Measurements from ENCODE around the gene WASHC4. TPM values are rescaled to one million over a fixed set of nuclear protein-coding genes. Genes with fewer than 3 reads are reported as not detected.

Gene WASHC4
- total and polyA plus RNA-seq, 10 of the 15 experiments (the other 5 are each of a cell fraction or from before 2014, with no cell fraction given): 16.0 to 50.6 (median 34.0) TPM

GRCh38 chr12:105190530-105190929 lies 83.0 kb downstream of the WASHC4 start:
- BruUV-seq (replicated peaks): no TSS peak
- POLR2A ChIA-PET: no interaction called here
- ATAC-seq: no peak
- in situ Hi-C loops (cut with MboI) (no loop called here), intact Hi-C loops (cut with micrococcal nuclease; ENCODE audit: unreplicated experiment) (no loop called here)
- Histone ChIP-seq H3K9ac (ENCODE audit: control insufficient read depth, insufficient read depth, low read length) (no peak overlapping the region), H4K20me1 (ENCODE audit: control insufficient read depth, insufficient read depth) (no peaks in the 10 kb centered on the region), H3K79me2 (ENCODE audit: control insufficient read depth, insufficient read depth, low read length) (no peaks in the 10 kb centered on the region), H2AFZ (ENCODE audit: control insufficient read depth, low read depth, low read length) (no peak overlapping the region), H3K4me2 (ENCODE audit: control insufficient read depth, insufficient read depth) (no peak overlapping the region), H3K27ac (ENCODE audit: control insufficient read depth, insufficient read depth) (no peak overlapping the region), H3K4me3 (no peak overlapping the region), H3K9me3 (replicated peaks; ENCODE audit: control insufficient read depth, insufficient read depth, low read length) (no peaks in the 10 kb centered on the region), H3K4me1 (ENCODE audit: control insufficient read depth, insufficient read depth, low read length) (no peaks in the 10 kb centered on the region), H3K36me3 (ENCODE audit: control insufficient read depth in 2 of 2, insufficient read depth in 2 of 2, low read length in 1 of 2) (peaks cover 2 to 14% of the 10 kb centered on the region in 2 experiments; a peak in 3 of 4 replicates), H3K27me3 (replicated peaks in 1 of 2; ENCODE audit: control insufficient read depth in 2 of 2, insufficient read depth in 2 of 2, low read length in 1 of 2) (no peaks in the 10 kb centered on the region)
- RAD21 ChIA-PET (ENCODE audit: unreplicated experiment): no interaction called here
- TF ChIP-seq ATF7 (IDR thresholded peaks at IDR 0.05; ENCODE audit: low read depth) (no peak), BMI1 (IDR thresholded peaks at IDR 0.05; ENCODE audit: borderline replicate concordance) (no peak), CREM (IDR thresholded peaks at IDR 0.05; ENCODE audit: low read depth) (no peak), HDGF (IDR thresholded peaks at IDR 0.05) (no peak), STAT1 (conservative IDR thresholded peaks at IDR 0.05) (no peak), CBX5 (IDR thresholded peaks at IDR 0.05; ENCODE audit: low read depth) (no peak), BRCA1 (IDR thresholded peaks at IDR 0.05; ENCODE audit: low read depth, low read length) (no peak), NFYA (IDR thresholded peaks at IDR 0.05; ENCODE audit: borderline replicate concordance, low read depth, low read length) (no peak), REST (IDR thresholded peaks at IDR 0.05; ENCODE audit: low read depth, low read length) (no peak), JUNB (IDR thresholded peaks at IDR 0.05) (no peak), RFX5 (IDR thresholded peaks at IDR 0.05; ENCODE audit: low read depth, low read length) (no peak), RCOR1 (conservative IDR thresholded peaks at IDR 0.05; ENCODE audit: low read depth, low read length) (no peak), ZNF592 (IDR thresholded peaks at IDR 0.05) (no peak), JUND (IDR thresholded peaks at IDR 0.05; ENCODE audit: low read depth, low read length) (no peak), SMARCA5 (IDR thresholded peaks at IDR 0.05) (no peak), SUZ12 (IDR thresholded peaks at IDR 0.05; ENCODE audit: unreplicated experiment) (no peak), KLF5 (IDR thresholded peaks at IDR 0.05; ENCODE audit: partially characterized antibody) (no peak), BCL11A (IDR thresholded peaks at IDR 0.05; ENCODE audit: low read depth, low read length) (no peak), NFXL1 (IDR thresholded peaks at IDR 0.05; ENCODE audit: borderline replicate concordance) (no peak), ZNF217 (IDR thresholded peaks at IDR 0.05) (no peak)
- SMC1A ChIA-PET (ENCODE audit: uncharacterized antibody, unreplicated experiment): interaction anchor here (0.6 kb wide), 1 partner anchor 1354 kb away, joined by 3 read pairs; no protein-coding TSS in a partner anchor
- DNase-seq (ENCODE audit: low read depth, low spot score): no peak
- FAIRE-seq: no peak
- WGBS (ENCODE audit: insufficient coverage, insufficient replicate concordance, low lambda C conversion rate, missing lambda C conversion rate): 87% methylated on average over 6 of the region's 6 CpGs
- CTCF ChIA-PET: interaction anchor here (1.2 kb wide), 1 partner anchor 30 kb away, joined by 3 read pairs; no protein-coding TSS in a partner anchor
